ENCODE results near the gene GFOD2. TPM values are rescaled to one million over a fixed set of nuclear protein-coding genes. Genes with fewer than 3 reads are reported as not detected.
A peak's percentile ranks its signal among the peaks of the same experiment; 100 is the strongest.

The GFOD2 gene
- total RNA-seq, 1 donor from 2014 or later = 21.9 TPM

GRCh38 chr16:67668495-67669157 lies 50.5 kb downstream of the GFOD2 start:
- Histone ChIP-seq H3K27me3 (ENCODE audit: control insufficient read depth, insufficient read depth, low read length) (no peaks in the 10 kb centered on the region), H3K4me3 (ENCODE audit: low read depth, low read length) (no peak overlapping the region), H3K36me3 (ENCODE audit: control insufficient read depth, insufficient read depth, low read length) (no peaks in the 10 kb centered on the region)
- TF ChIP-seq, protein P1, sequence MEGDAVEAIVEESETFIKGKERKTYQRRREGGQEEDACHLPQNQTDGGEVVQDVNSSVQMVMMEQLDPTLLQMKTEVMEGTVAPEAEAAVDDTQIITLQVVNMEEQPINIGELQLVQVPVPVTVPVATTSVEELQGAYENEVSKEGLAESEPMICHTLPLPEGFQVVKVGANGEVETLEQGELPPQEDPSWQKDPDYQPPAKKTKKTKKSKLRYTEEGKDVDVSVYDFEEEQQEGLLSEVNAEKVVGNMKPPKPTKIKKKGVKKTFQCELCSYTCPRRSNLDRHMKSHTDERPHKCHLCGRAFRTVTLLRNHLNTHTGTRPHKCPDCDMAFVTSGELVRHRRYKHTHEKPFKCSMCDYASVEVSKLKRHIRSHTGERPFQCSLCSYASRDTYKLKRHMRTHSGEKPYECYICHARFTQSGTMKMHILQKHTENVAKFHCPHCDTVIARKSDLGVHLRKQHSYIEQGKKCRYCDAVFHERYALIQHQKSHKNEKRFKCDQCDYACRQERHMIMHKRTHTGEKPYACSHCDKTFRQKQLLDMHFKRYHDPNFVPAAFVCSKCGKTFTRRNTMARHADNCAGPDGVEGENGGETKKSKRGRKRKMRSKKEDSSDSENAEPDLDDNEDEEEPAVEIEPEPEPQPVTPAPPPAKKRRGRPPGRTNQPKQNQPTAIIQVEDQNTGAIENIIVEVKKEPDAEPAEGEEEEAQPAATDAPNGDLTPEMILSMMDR (IDR thresholded peaks at IDR 0.05; ENCODE audit: insufficient read depth, low read length, poor library complexity, severe bottlenecking) = peak; percentile 9
- DNase-seq (ENCODE audit: low read depth) = no peak

- TF ChIP-seq, protein P1 (IDR thresholded peaks at IDR 0.05; ENCODE audit: insufficient read depth, low read length, poor library complexity, severe bottlenecking) = peak; percentile 92
- DNase-seq (ENCODE audit: low read depth) = peak; percentile 74
- Histone ChIP-seq H3K4me3 (ENCODE audit: low read depth, low read length) (no peak overlapping the region), H3K27me3 (ENCODE audit: control insufficient read depth, insufficient read depth, low read length) (no peaks in the 10 kb centered on the region), H3K36me3 (ENCODE audit: control insufficient read depth, insufficient read depth, low read length) (no peaks in the 10 kb centered on the region)
Measured at GRCh38 chr16:67667817-67668494, 51.2 kb downstream of the GFOD2 start.

DNA sequence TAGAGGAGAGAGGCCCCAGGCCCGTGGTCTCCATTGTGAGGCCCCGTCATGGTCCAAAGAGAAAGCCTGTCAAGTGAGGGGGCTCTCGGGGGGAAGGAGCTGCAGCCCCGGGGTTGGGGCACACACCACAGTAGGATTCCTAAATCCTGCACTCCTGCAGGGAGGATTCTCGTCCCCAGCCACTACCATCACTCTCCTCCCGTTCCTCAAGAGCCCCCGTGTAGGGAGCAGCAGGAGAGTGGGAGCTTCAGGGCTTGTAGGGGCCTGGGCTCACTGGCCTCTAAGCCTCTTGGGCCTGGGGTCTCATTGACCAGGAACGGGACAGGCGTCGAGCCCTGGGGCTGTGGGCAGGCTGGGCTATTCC lies 51.7 kb downstream of the GFOD2 start:
- no peak for DNase-seq (ENCODE audit: low read depth)
- peak overlapping the region; percentile 61 for H3K4me3 ChIP-seq (ENCODE audit: low read depth, low read length)

DNA sequence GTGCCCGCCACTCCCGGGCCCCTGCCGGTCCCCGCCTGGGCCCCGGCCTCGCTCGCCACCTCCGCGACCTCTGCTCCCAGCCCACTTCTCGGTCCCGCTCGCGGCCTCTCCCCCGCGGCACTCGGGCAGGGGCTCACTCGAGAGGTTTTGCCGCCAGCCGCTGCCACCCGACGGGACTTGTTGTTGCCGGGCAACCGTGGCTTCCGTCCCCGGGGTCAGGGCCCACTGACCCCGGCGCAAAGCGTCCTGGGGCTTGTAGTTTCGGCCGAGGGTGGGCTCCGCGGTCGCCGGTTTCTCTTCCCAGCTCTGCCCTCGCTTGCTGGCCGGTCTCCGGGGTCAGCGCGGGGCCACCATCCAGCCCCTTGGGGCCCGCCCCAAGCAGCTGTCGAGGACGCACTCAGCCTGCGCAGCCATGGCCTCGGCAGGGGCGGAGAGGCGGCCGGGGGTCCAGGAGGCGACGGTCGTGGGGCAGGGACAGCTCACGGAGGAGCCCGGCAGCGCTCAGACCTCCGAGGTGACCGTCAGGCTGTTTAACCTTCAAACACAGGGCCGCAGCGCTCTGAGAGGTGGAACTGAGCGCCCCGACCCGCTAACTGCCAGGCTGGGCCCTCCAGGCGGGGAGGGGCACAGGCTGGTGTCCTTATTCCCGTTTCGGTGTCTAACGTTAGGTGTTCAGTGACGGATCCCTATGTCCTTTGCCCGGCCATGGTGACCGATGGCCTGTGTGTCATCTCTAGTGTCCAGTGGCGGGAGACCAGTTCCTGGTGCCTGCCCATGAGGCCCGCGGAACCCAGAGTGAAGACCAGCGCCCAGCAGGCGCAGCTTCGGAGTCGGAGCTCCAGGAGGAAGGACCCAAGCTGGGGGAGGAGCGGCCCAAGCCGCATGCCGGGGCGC lies 52.3 kb downstream of the GFOD2 start, which contains the start of the genes C16orf86 and ENKD1:
Gene C16orf86, plus strand, starts transcription at position 256 of the 894 bp plus-strand sequence. Its CDS starts 157 bp downstream, at position 413.
Gene ENKD1, minus strand, starts transcription at position 192 of the 894 bp plus-strand sequence. CDS start 308 bp downstream, outside the sequence.
- peaks cover 2% of the 10 kb centered on the region for H3K36me3 ChIP-seq (ENCODE audit: control insufficient read depth, insufficient read depth, low read length)
- peak; percentile 34 for DNase-seq (ENCODE audit: low read depth)

More for the DNA sequence above, 51.7 kb downstream of the GFOD2 start:
- Histone ChIP-seq H3K27me3 (ENCODE audit: control insufficient read depth, insufficient read depth, low read length) (no peaks in the 10 kb centered on the region), H3K36me3 (ENCODE audit: control insufficient read depth, insufficient read depth, low read length) (peaks cover 1% of the 10 kb centered on the region)
- TF ChIP-seq, protein P1 (IDR thresholded peaks at IDR 0.05; ENCODE audit: insufficient read depth, low read length, poor library complexity, severe bottlenecking) = no peak

DNA sequence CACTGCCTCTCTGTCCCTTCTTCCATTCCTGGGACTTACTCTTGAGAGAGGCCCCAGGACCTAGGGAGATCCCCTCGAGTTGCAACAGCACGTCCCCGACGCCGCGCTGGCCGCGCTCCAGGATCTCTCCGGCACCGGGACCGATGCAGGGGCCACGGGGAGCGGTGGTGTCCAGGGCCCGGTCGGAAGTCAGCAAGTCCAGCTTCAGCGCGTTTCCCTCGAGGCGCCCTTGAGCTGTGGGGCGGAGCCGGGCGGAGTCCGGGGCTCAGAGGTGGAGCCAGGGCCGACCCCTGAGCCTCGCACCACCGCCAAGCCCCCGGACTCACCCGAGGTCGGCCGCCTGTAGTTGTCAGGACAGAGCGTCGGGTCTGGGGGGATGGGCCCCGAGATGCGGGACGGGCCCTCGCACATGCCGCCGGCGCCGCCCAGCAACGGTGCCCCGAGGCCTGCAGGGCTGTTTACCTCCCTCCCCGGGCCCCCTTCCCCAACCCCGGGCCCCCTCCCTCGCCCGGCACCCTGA lies 53.0 kb downstream of the GFOD2 start:
- peaks cover 2% of the 10 kb centered on the region for H3K36me3 ChIP-seq (ENCODE audit: control insufficient read depth, insufficient read depth, low read length)
- H3K4me3 ChIP-seq (ENCODE audit: low read depth, low read length) = peak overlapping the region; percentile 61
- H3K27me3 ChIP-seq (ENCODE audit: control insufficient read depth, insufficient read depth, low read length) = no peaks in the 10 kb centered on the region
- TF ChIP-seq, protein P1 (IDR thresholded peaks at IDR 0.05; ENCODE audit: insufficient read depth, low read length, poor library complexity, severe bottlenecking) = no peak
- no peak for DNase-seq (ENCODE audit: low read depth)

More for the DNA sequence above, 52.3 kb downstream of the GFOD2 start, which contains the start of the genes C16orf86 and ENKD1:
- TF ChIP-seq, protein P1 (IDR thresholded peaks at IDR 0.05; ENCODE audit: insufficient read depth, low read length, poor library complexity, severe bottlenecking) = no peak
- Histone ChIP-seq H3K27me3 (ENCODE audit: control insufficient read depth, insufficient read depth, low read length) (no peaks in the 10 kb centered on the region), H3K4me3 (ENCODE audit: low read depth, low read length) (peak within 1 kb of the TSS; percentile 61)

All from kidney epithelial cell (primary cell).